SK-N-SH treated with all-trans-retinoic acid at 6 μM for 48 hours (cell line): ENCODE results near the gene FBXL13.
"Not testable (repeated sequence)": the region's sequence is repeated elsewhere in the genome, so short reads cannot be mapped to it uniquely, and the experiment has no call there.

Source experiments
- ATAC-seq: fragments of 200-7000 bp; cut with Tn5 transposase; 3 replicates; pipeline ENCODE4 v1.9.1; 2020; ENCODE audit warnings: mild to moderate bottlenecking, moderate library complexity
- ARNTL ChIP-seq: fragments of 450-650 bp; formaldehyde crosslinking; IDR thresholded peaks from 2 replicates; pipeline ENCODE4 v1.5.0; 2020; ENCODE audit warnings: low read depth, mild to moderate bottlenecking, moderate library complexity, borderline replicate concordance
- BACH2 ChIP-seq: fragments of 250-450 bp; sonication (Bioruptor Pico); IDR thresholded peaks from 2 replicates; pipeline ENCODE4 v1.9.0; 2021; ENCODE audit warnings: mild to moderate bottlenecking, borderline replicate concordance
- ESRRG ChIP-seq: fragments of 250-450 bp; sonication (Bioruptor Pico); IDR thresholded peaks from 2 replicates; pipeline ENCODE4 v1.6.1; 2021; ENCODE audit warnings: mild to moderate bottlenecking
- GLIS3 ChIP-seq: fragments of 250-450 bp; sonication (Bioruptor Pico); IDR thresholded peaks from 2 replicates; pipeline ENCODE4 v1.5.0; 2020; ENCODE audit warnings: mild to moderate bottlenecking, moderate library complexity
- ISL1 ChIP-seq: fragments of 250-450 bp; sonication (Bioruptor Pico); IDR thresholded peaks from 2 replicates; pipeline ENCODE4 v2.1.2; 2022; ENCODE audit warnings: mild to moderate bottlenecking, moderate library complexity
- PATZ1 ChIP-seq: fragments of 250-450 bp; sonication (Bioruptor Pico); IDR thresholded peaks from 2 replicates; pipeline ENCODE4 v1.8.0; 2020; ENCODE audit warnings: mild to moderate bottlenecking, moderate library complexity, borderline replicate concordance
- POU6F1 ChIP-seq: fragments of 250-450 bp; sonication (Bioruptor Pico); IDR thresholded peaks from 2 replicates; pipeline ENCODE4 v1.8.0; 2021; ENCODE audit warnings: low read depth, mild to moderate bottlenecking, moderate library complexity, borderline replicate concordance
- PPARA ChIP-seq: fragments of 250-450 bp; sonication (Bioruptor Pico); IDR thresholded peaks from 2 replicates; pipeline ENCODE4 v1.5.0; 2020; ENCODE audit warnings: mild to moderate bottlenecking, borderline replicate concordance
- TCF4 ChIP-seq: fragments of 250-450 bp; sonication (Bioruptor Pico); IDR thresholded peaks from 2 replicates; pipeline ENCODE4 v1.8.0; 2021; ENCODE audit warnings: mild to moderate bottlenecking, moderate library complexity, borderline replicate concordance
- TOX ChIP-seq: fragments of 250-450 bp; sonication (Bioruptor Pico); IDR thresholded peaks from 2 replicates; pipeline ENCODE4 v1.8.0; 2021; ENCODE audit warnings: mild to moderate bottlenecking, moderate library complexity, borderline replicate concordance
- TSHZ2 ChIP-seq: fragments of 250-450 bp; sonication (Bioruptor Pico); IDR thresholded peaks from 2 replicates; pipeline ENCODE4 v1.5.0; 2020; ENCODE audit warnings: mild to moderate bottlenecking, moderate library complexity
- ZC3H10 ChIP-seq: fragments of 250-450 bp; sonication (Bioruptor Pico); IDR thresholded peaks from 2 replicates; pipeline ENCODE4 v1.5.1; 2021; ENCODE audit warnings: mild to moderate bottlenecking, moderate library complexity
- ZFP3 ChIP-seq: fragments of 250-450 bp; sonication (Bioruptor Pico); IDR thresholded peaks from 2 replicates; pipeline ENCODE4 v1.5.0; 2020; ENCODE audit warnings: mild to moderate bottlenecking, moderate library complexity
- ZFP30 ChIP-seq: fragments of 450-650 bp; formaldehyde crosslinking; IDR thresholded peaks from 2 replicates; pipeline ENCODE4 v1.5.0; 2022; ENCODE audit warnings: mild to moderate bottlenecking, moderate library complexity
- ZNF565 ChIP-seq: fragments of 450-650 bp; formaldehyde crosslinking; conservative IDR thresholded peaks from 2 replicates; pipeline ENCODE4 v1.5.0; 2020; ENCODE audit warnings: low read depth, mild to moderate bottlenecking, moderate library complexity
- ZNF70 ChIP-seq: fragments of 450-650 bp; formaldehyde crosslinking; IDR thresholded peaks from 2 replicates; pipeline ENCODE4 v1.5.0; 2020; ENCODE audit warnings: mild to moderate bottlenecking, moderate library complexity
- ZNF8 ChIP-seq: fragments of 450-650 bp; formaldehyde crosslinking; IDR thresholded peaks from 2 replicates; pipeline ENCODE4 v1.5.0; 2020; ENCODE audit warnings: mild to moderate bottlenecking, moderate library complexity

The FBXL13 gene

GRCh38 chr7:102810916-102811315 lies 263.7 kb downstream of the FBXL13 start:
- TF ChIP-seq ESRRG (no peak), GLIS3 (CRISPR knock-in tag) (no peak), ZNF70 (CRISPR knock-in tag) (no peak), ZFP3 (CRISPR knock-in tag) (no peak), ZNF565 (CRISPR knock-in tag) (no peak), ISL1 (peak; percentile 16; the same call in 1 of the 2 replicates), ZFP30 (CRISPR knock-in tag) (no peak)
- TF ChIP-seq, all 23 proteins: peak for 1
- ATAC-seq, result peak; percentile 14; the same call in 2 of the 3 replicates

GRCh38 chr7:102806613-102807012 lies 268.0 kb downstream of the FBXL13 start:
- ATAC-seq, result no peak
- TF ChIP-seq ARNTL (CRISPR knock-in tag) (no peak), ZNF565 (CRISPR knock-in tag) (no peak), PATZ1 (CRISPR knock-in tag) (no peak), TCF4 (CRISPR knock-in tag) (no peak), BACH2 (CRISPR knock-in tag) (no peak), ZC3H10 (CRISPR knock-in tag) (no peak), TSHZ2 (CRISPR knock-in tag) (no peak), ESRRG (no peak), GLIS3 (CRISPR knock-in tag) (no peak), POU6F1 (no peak), ZNF8 (CRISPR knock-in tag) (no peak), PPARA (CRISPR knock-in tag) (no peak), ZNF70 (CRISPR knock-in tag) (no peak), TOX (CRISPR knock-in tag) (no peak), ZFP3 (CRISPR knock-in tag) (no peak)

GRCh38 chr7:102795987-102796595 lies 278.5 kb downstream of the FBXL13 start:
- ATAC-seq, result not testable (repeated sequence)

- ATAC-seq, result peak; percentile 55
Measured at GRCh38 chr7:102794567-102794966, 280.0 kb downstream of the FBXL13 start.

- peak; percentile 75 for ATAC-seq
Measured at GRCh38 chr7:102791831-102792230, 282.8 kb downstream of the FBXL13 start.

- ATAC-seq, result not testable (repeated sequence)
Measured at GRCh38 chr7:102791367-102791766, 283.2 kb downstream of the FBXL13 start.

GRCh38 chr7:102790364-102791100 lies 284.1 kb downstream of the FBXL13 start:
- ATAC-seq, result not testable (repeated sequence)

- not testable (repeated sequence) for ATAC-seq
Measured at GRCh38 chr7:102788770-102789169, 285.8 kb downstream of the FBXL13 start.

- ATAC-seq, result not testable (repeated sequence)
Measured at GRCh38 chr7:102780926-102781325, 293.7 kb downstream of the FBXL13 start.

- ATAC-seq, result not testable (repeated sequence)
Measured at GRCh38 chr7:102778663-102779062, 295.9 kb downstream of the FBXL13 start.

GRCh38 chr7:102776217-102776616 lies 298.4 kb downstream of the FBXL13 start:
- ATAC-seq, result not testable (repeated sequence)

- not testable (repeated sequence) for ATAC-seq
Measured at GRCh38 chr7:102770467-102770866, 304.1 kb downstream of the FBXL13 start.
